HG03565 (cell line): ENCODE data around the gene TMEM250.
A peak's percentile ranks its signal among the peaks of the same experiment; 100 is the strongest.
"Not testable (repeated sequence)": the region's sequence is repeated elsewhere in the genome, so short reads cannot be mapped to it uniquely, and the experiment has no call there.

Experiments used
- ATAC-seq: cut with Tn5 transposase; IDR thresholded peaks from one replicate; pipeline ENCODE4 v1.9.1; 2021; ENCODE audit warnings: mild to moderate bottlenecking, moderate library complexity; ENCODE audit not compliant: unreplicated experiment

TMEM250 gene, protein sequence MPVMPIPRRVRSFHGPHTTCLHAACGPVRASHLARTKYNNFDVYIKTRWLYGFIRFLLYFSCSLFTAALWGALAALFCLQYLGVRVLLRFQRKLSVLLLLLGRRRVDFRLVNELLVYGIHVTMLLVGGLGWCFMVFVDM

DNA sequence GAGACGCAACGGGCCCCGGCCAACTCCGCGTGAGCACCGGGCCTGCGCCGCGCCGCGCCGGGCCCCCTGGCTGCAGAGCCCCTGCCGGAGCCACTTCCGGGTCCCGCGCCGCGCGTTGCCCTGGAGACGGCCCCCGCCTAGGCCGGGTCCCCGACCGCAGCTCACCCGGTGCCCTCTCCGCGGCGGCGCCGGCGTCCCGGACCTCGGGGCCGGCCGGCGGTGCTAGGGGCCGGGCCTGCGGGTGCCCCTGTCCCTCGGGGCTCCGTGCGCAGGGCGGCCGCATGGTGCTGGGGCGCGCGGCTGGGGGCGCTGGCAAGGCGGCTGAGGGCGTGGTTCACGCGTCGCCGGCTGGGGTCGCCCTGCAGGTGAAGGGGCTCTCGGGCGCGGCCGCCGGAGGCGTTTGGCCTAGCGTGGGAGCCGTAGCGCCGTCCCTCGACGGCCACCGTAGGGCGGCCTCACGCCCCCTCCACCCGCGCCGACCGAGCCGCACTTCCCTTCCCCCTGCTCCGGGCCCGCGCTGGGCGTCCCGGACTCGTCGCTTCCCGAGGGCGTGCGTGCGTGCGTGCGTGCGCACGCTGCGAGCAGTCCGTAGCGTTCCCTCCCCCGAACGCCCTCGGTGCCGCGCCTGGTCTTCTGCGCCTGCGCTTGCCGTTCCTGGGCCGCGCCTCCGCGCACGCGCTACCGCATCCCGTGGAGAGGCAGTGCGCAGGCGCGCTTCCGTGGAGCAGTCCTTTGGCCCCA, at the start of gene TMEM250:
TSS of gene TMEM250 (minus strand) at position 556 of the 741 bp plus-strand sequence. CDS start 1,975 bp downstream, outside the sequence.
- ATAC-seq = peak; percentile 65

DNA sequence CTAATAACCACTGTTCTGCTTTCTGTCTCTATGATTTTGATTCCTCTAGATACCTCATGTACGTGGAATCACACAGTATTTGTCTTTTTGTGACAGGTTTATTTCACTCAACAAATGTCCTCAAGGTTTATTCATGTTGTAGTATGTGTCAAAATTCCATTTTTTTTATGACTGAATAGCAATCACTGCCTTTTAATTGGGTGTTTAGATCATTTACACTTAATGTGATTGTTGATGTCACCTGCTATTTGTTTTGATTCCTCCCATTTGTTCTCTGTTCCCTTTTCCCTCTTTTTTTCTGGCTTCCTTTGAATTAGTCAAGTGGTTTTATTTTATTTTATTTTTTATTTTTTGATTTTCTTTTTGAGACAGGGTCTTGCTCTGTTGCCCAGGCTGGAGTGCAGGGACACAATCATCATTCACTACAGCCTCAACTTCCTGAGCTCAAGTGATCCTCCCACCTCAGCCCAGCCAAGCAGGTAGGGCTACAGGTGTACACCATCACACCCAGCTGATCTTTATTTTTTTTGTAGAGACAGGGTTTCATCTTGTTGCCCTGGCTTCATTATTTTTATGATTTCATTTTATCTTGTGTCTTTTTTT, 44.7 kb upstream of the TMEM250 start:
- ATAC-seq = no peak

DNA sequence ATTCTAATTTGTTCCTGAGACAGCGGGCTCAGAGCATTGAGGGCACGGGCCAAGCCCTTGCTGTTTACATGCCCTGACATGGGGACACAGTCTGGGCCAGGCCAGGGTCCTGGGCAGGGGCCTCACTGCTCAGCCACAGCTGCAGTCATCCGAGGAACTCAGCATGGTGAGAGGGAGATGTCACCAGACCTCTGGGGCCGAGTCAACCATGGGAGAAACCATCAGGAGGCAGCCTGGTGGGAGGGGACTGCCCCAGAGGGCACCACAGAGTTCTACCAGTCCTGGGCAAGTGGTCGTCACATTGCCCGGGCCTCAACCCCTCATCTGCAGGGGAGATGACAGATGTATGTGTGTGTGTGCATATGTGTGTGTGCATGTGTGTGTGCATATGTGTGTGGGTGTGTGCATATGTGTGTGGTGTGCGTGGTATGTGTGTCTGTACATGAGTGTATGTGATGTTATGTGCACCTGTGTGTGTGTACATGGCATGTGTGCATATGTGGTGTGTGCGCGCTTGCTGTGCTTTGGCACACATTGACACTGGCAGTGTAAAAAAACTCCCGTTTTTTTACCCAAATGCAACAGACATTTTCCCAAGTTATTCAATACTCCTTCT, 42.4 kb upstream of the TMEM250 start:
- ATAC-seq = no peak

DNA sequence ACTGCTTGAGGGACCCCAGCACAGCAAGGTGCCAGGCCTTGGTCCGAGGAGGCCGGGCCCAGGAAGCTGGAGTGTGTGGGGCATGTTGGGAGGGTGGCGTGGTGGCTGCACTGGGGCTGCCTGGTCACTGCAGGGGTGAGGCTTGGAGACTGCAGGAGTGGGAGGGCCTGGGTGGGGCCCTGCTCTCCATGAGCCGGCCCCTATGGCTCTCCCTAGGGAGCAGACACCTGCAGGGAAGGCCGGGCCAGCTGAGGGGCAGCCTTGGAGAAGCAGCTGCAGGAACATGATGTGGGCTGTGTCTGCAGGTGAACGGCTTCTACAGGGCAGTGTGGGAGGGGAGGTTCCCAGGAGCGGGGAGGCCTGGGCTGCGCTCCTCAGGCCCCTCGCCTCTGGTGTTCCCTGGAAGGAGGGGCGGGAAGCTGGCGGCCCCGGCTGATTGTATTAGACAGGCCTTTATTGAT, 41.7 kb upstream of the TMEM250 start:
- ATAC-seq = no peak

DNA sequence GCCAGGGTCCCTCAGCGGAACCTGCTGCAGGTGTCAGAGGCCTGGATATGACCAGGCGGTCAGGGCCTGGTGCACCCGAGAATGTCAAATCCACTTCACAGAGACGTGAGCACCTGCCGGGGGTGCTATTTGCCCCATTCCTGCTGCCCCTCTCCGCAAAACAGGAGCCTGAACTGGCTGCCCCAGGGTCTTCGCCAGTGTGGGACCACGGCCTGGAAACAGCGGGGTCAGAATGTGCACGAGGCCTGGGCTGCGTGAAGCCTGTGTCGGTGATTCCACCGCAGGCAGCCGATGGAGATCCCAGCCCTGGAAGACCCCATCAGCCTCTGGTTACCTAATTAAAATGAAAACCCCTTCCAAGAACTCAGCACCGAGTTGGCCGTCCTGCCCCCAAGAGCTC, 41.2 kb upstream of the TMEM250 start:
- ATAC-seq = no peak

DNA sequence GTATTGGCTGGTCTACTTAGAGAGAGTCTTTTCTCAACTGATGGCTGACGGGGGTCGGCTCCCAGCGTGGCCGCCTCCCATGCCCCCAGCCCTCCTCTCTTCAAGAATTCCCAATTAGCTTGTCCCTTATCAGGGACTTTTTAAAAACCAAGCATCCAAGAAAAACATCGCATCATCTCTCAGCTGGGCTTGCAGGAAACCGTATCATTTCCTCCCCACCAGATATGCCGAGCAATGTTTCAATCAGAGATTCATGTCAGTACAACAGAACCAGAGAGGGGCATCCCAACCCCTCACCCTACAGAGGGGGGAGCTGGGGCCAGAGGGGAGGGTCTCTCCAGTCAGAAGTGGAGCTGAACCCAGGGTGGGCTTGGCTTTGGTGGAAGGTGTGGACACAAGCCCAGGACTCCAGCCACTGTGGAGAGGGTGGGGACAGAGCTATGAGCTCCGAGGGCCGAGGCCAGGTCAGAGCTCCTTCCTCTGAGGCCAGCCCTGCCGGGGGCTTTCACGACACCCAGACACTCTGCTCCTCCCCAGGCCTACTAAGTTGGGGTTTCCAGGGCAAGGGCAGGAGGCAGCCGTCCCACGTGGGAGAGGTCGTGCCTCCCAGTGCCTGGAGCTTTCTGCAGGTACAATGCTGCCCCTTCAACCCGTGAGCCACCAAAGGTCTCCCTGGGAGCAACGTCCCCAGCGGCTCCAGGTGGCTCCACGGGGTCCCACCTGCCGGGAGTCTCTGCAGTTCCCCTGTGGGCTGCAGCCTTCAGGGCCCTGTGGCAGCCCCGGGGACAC, 39.0 kb upstream of the TMEM250 start:
- ATAC-seq = no peak

DNA sequence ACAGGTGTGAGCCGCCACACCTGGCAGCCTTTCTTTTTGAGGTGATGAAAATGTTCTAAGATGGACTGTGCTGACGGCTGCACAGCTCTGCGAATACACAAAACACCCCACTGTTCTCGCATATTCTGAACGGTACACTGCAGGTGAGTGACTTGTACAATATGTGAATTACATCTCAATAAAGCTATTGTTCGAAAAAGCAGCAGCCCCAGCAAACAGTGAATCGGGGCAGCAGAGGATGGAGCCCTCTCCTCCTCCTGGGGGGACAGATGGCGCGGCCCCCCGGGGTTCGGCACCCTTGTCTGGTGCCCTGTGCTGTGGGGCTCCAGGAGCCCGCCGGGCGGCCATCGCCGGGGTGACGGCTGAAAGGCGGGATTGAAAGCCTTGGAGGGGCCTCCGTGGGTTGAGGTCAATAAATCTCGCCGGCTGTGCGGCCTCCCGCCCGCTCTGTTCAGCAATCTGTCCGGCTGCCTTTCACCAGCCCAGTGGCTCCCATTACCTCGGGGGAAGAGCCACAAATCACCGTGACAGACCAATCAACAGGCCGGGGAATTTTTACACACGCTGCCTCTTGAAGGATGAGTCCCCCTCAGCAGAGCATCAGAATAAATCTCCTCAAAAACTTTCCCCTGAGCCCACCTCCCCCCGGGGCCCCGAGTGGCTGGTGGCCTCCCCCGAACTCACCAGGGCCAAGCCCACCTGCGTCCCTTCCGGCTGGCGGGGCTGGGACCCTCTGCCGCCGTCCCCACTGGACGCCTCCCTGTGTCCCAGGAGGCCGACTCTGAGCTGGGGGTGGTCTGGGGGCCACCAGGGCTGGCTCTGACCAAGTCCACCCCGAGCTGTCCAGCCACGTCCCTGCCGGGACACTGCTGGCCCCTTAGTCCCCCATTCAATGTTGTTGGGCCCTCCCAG, 37.8 kb upstream of the TMEM250 start:
- no peak for ATAC-seq

DNA sequence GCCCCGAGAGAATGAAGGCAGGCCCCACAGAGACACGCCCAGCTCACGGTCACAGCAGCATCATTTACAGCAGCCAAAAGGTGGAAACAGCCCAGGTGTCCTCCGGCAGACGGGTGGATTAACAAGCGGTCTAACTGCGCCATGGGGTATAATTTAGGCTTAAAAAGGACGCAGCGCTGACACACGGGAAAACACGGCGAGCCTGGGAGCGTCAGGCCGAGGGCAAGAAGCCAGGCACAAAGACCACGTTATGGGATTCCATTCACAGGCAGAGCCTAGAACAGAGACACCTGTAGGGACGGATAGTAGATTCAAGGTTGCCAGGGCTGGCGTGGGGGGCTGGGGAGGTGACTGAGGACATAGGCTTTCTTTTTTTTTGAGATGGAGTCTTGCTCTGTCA, 36.9 kb upstream of the TMEM250 start:
- ATAC-seq = no peak

DNA sequence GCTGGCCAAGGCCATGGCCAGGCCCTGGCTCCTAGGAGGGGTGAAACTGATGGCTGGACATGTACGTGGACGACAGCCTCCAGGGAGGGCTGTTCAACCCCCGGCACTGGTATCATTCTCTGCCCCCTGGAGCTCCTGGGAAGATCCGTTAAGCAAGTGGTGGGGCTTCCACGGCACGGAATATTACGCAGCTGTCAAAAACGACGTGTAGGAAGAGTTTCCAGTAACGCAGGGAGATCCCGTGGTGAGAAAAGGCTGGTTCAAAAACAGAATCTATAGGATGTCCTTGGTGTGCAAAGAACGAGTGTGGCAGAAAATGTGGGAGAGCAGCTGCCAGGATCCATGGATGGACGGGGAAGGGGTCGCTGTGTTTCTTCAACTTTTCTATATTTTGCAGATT, 36.3 kb upstream of the TMEM250 start:
- ATAC-seq = no peak

DNA sequence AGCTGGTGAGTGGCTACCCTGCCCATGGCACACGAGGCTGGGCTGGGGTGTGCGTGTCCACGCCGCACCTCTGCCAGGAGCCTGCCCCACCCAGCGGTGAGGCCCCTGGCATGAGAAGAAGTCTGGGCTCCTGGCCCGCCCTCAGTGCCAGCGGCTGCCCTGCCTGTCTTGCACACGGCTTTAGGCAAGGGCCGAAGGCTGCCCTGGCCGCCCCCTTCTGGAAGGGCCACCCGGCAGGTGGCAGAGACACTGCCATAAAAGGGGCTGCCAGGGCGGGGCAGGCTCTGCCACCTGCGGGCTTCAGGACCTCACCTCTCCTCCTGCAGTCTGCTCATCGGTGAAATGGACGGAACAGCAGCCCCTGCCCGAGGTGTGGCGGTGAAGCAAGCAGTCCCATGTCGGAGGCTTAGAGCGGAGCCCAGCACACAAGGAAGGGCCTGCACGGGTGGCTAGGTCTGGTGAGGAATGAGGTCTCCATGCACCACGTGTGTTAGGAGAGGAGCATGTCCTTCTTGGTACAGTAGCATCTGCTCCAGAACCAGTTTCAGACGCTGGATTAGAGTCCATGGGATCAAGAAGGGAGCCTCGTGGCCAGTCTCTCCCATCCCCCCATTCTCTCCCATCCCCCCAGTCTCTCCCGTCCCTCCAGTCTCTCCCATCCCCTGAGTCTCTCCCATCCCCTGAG, 34.8 kb upstream of the TMEM250 start:
- no peak for ATAC-seq

DNA sequence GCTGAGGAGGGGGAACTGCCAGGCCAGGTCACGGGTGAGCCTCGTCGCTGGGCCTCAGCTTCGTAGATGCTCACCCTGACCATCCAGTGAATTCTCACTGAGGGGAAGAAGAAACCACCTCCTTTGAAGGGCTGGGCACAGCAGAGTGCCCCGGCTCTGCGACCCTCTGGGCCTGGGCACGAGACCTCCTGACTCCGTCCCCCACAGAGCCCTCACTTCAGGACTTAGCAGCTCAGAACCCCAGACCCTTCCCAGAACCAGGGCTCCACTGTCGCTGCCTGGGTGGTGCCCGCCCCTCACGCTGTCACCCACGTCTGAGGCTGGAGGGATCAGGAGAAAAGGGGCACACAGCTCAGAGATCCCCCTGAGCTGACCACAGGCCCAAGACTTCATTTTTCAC, 34.3 kb upstream of the TMEM250 start:
- ATAC-seq = no peak

DNA sequence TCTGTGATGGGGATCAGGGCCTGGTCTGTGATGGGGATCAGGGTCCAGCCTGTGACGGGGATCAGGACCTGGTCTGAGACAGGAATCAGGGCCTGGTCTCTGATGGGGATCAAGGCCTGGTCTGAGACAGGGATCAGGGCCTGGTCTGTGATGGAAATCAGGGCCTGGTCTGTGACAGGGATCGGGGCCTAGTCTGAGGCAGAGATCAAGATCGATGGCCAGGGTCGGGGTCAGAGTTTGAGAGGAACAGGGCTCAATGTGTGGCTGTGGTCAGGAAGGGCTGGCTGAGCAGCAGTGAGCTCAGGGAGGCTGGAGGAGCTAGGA, 33.8 kb upstream of the TMEM250 start:
- ATAC-seq = no peak

DNA sequence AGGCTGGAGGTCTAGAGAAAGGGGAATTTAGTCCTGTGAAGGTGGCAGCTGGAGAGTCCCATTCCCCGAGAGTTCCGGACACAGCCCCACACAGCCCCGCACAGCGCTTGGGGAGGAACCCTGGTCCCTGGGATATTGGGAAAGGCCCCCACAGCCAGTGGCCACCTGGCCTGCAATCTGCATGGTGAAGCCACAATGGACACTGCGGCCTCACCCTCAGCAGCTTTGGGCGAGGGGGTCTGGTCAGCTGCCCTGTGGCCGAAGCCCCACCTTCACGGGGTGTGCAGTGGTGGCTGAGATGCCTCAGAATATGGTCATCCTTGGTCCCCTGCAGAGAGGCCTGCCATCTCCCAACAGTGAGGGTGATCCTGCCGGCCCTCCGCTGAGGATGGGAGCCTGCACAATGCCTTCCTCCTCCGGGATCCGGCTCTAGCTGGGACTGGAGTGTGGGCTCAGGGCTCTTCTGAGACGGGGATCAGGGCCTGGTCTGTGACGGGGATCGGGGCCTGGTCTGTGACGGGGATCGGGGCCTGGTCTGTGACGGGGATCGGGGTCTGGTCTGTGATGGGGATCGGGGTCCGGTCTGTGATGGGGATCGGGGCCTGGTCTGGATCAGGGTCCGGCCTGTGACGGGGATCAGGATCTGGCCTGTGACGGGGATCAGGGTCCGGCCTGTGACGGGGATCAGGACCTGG, 33.3 kb upstream of the TMEM250 start:
- no peak for ATAC-seq

DNA sequence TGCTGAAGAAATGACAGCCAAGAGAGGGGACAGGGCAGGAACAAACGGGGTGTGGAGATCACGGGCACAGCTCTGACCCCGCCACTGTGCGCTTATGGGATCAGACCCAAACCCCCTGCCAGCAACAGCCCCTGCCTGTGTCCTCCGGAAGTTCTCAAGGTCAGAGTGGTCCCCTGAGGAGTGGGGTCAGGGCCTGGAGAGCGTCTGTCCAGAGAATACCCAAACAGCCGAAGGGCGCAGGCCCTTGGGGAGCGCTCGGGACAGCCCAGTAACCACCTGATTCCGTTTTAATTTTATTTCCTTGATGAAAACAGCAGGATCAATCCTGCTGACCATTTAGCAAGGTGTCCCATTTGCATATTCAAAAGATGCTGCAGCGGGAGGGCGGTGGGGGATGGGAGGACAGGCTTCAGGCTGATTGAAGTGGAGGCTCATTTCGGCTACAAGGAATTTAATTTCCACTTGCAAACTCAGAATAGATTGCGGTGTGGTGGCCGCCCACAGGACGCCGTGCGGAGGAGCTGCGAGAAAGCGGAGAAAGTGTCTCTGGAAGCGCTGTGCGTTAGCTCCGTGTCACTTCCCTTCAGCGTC, 32.6 kb upstream of the TMEM250 start:
- no peak for ATAC-seq

DNA sequence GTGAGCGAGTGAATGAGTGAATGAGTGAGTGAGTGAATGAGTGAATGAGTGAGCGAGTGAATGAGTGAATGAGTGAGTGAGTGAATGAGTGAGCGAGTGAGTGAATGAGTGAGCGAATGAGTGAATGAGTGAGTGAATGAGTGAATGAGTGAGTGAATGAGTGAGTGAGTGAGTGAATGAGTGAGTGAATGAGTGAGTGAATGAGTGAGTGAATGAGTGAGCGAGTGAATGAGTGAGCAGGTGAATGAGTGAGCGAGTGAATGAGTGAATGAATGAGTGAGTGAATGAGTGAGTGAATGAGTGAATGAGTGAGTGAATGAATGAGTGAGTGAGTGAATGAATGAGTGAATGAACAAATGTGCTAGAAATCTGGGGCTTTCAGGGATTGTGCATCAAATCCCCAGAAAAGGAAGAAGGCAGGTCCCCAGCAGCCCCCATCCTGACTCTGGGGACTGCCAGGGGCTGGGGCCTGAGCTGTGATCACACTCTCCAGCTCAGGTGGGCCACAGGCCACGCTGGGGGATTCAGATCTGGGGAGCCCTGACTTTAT, 32.1 kb upstream of the TMEM250 start:
- not testable (repeated sequence) for ATAC-seq

DNA sequence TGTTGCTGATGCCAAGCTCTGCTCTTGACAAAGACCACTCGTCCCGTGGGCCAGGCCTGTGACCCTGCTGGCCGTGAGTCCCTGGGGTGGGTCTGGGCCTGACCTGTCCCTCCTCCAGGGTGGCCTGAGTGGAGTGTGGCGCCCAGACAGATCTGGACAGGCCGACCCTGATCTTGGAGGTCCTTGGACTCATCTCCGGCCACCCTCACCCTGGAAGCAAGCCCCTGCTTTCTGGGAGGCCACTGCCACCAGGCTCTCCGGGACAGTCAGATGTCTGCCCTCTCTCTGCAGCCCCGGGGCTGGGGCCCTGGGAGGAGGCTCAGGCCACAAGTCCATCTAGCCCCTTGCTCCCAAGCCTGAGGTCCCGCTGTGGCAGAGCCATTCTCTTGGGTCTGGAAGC, 31.2 kb upstream of the TMEM250 start:
- no peak for ATAC-seq

DNA sequence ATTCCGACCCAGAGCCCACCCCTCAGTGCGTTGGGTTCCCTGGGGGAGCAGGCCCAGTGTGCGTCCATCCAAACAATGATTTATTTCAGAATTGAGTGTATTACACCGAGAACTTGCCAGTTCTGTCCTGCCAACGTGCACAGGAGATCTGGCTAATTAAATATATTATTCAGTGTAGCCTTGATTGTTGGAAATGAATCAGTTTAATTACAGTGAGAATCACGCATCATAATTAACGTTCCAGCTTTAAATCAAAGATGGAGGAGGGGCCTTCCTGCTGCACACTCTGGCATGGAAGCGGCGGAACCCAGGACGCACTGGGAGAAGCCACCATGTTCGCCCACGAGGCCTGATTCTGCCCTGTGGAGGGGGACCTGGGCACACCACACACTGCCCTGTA, 30.7 kb upstream of the TMEM250 start:
- ATAC-seq = no peak

DNA sequence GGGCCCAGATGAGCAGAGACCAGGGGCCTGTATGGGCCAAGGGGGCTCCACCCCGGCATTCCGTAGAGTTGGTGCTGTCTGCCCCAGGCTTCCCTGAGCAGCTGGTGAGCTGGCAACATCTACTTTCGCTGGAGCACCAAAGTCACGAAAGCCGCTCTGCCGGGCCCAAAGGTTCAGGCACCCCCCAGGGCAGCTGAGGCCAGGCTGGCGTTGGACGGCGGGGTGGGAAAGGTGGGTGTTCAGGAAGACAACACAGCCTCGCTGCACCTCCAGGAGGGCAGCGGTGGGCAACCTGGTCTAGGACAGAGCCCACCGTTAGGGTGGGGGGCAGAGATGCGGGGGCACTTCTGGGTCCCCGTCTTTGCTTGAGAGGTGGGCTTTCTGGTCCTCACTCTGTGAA, 30.1 kb upstream of the TMEM250 start:
- no peak for ATAC-seq
